HG03558 (cell line): ENCODE measurements around the gene YAF2.

Experiments used
- ATAC-seq: cut with Tn5 transposase; IDR thresholded peaks from one replicate; pipeline ENCODE4 v1.9.1; 2021; ENCODE audit warnings: moderate number of reproducible peaks; ENCODE audit not compliant: unreplicated experiment; ENCODE audit errors: extremely low read depth

YAF2 gene

GRCh38 chr12:42118136-42118879 lies 119.7 kb downstream of the YAF2 start:
- no peak for ATAC-seq

GRCh38 chr12:42109031-42109430 lies 129.0 kb downstream of the YAF2 start:
- no peak for ATAC-seq
